H7 (cell line): Measurements from ENCODE around the gene BABAM2. TPM values are rescaled to one million over a fixed set of nuclear protein-coding genes. Genes with fewer than 3 reads are reported as not detected.
A peak's percentile ranks its signal among the peaks of the same experiment; 100 is the strongest.

Source experiments
- DNase-seq: peaks from one replicate; pipeline ENCODE4 v3.0.0; 2012
- H3K27me3 ChIP-seq: 2 replicates; pipeline ENCODE4 v1.6.0; 2011; ENCODE audit warnings: mild to moderate bottlenecking, low read length; ENCODE audit not compliant: control insufficient read depth, insufficient read depth
- H3K36me3 ChIP-seq: replicated peaks from 2 replicates; pipeline ENCODE4 v1.5.1; 2011; ENCODE audit warnings: low read length; ENCODE audit not compliant: control insufficient read depth, insufficient read depth
- H3K4me3 ChIP-seq: 2 replicates; pipeline ENCODE4 v1.5.1; 2011; ENCODE audit warnings: low read depth, mild to moderate bottlenecking, control low read depth, low read length, moderate library complexity; ENCODE audit not compliant: insufficient read depth
- total RNA-seq: library from RNA; depleted of rRNA; stranded (reverse); fragments of >200 nt; shearing (Covaris generic); gene quantifications from 2 replicates; pipeline ENCODE4 v1.2.3, GENCODE V29; 2014

The BABAM2 gene
- total RNA-seq, 1 experiment from 2014 or later, result 25.3 TPM

- no peaks in the 10 kb centered on the region for H3K27me3 ChIP-seq
- H3K36me3 ChIP-seq, result no peaks in the 10 kb centered on the region
- no peak overlapping the region for H3K4me3 ChIP-seq
- DNase-seq, result no peak
Observed at GRCh38 chr2:27887830-27888229, 2.7 kb upstream of the BABAM2 start.

- H3K4me3 ChIP-seq, result no peak overlapping the region
- no peak for DNase-seq
- no peaks in the 10 kb centered on the region for H3K36me3 ChIP-seq
- no peaks in the 10 kb centered on the region for H3K27me3 ChIP-seq
Observed at GRCh38 chr2:27888790-27889189, 1.7 kb upstream of the BABAM2 start.

GRCh38 chr2:27889774-27890145, 769 bp upstream of the BABAM2 start:
- no peaks in the 10 kb centered on the region for H3K36me3 ChIP-seq
- H3K4me3 ChIP-seq, result peak overlapping the region; percentile 92
- no peaks in the 10 kb centered on the region for H3K27me3 ChIP-seq
- no peak for DNase-seq

GRCh38 chr2:27890924-27891672, 569 bp downstream of the BABAM2 start:
- H3K4me3 ChIP-seq, result peak overlapping the region; percentile 92
- DNase-seq, result peak; percentile 52
- no peaks in the 10 kb centered on the region for H3K36me3 ChIP-seq
- no peaks in the 10 kb centered on the region for H3K27me3 ChIP-seq

- DNase-seq, result no peak
- H3K27me3 ChIP-seq, result no peaks in the 10 kb centered on the region
- no peaks in the 10 kb centered on the region for H3K36me3 ChIP-seq
- no peak overlapping the region for H3K4me3 ChIP-seq
Observed at GRCh38 chr2:27891673-27892105, 1.2 kb downstream of the BABAM2 start.

- Histone ChIP-seq H3K36me3 (no peaks in the 10 kb centered on the region; the same call in 1 of the 2 replicates), H3K27me3 (no peaks in the 10 kb centered on the region), H3K4me3 (no peak overlapping the region)
- no peak for DNase-seq
Observed at GRCh38 chr2:27893006-27893405, 2.5 kb downstream of the BABAM2 start.

GRCh38 chr2:27897717-27898116, 7.2 kb downstream of the BABAM2 start:
- Histone ChIP-seq H3K36me3 (no peaks in the 10 kb centered on the region; the same call in 1 of the 2 replicates), H3K4me3 (no peak overlapping the region), H3K27me3 (no peaks in the 10 kb centered on the region)
- no peak for DNase-seq

- H3K27me3 ChIP-seq, result no peaks in the 10 kb centered on the region
- DNase-seq, result no peak
- no peak overlapping the region for H3K4me3 ChIP-seq
- no peaks in the 10 kb centered on the region; the same call in 1 of the 2 replicates for H3K36me3 ChIP-seq
Observed at GRCh38 chr2:27901234-27901633, 10.7 kb downstream of the BABAM2 start.

- Histone ChIP-seq H3K36me3 (no peaks in the 10 kb centered on the region), H3K27me3 (no peaks in the 10 kb centered on the region), H3K4me3 (no peak overlapping the region)
- DNase-seq, result no peak
Observed at GRCh38 chr2:27902098-27902497, 11.6 kb downstream of the BABAM2 start.

GRCh38 chr2:27903018-27903417, 12.5 kb downstream of the BABAM2 start:
- Histone ChIP-seq H3K36me3 (no peaks in the 10 kb centered on the region), H3K27me3 (no peaks in the 10 kb centered on the region), H3K4me3 (no peak overlapping the region)
- DNase-seq, result no peak

GRCh38 chr2:27903649-27904404, 13.3 kb downstream of the BABAM2 start:
- no peaks in the 10 kb centered on the region for H3K36me3 ChIP-seq
- no peak overlapping the region for H3K4me3 ChIP-seq
- no peaks in the 10 kb centered on the region for H3K27me3 ChIP-seq
- DNase-seq, result no peak

- Histone ChIP-seq H3K36me3 (no peaks in the 10 kb centered on the region), H3K27me3 (no peaks in the 10 kb centered on the region), H3K4me3 (no peak overlapping the region)
- no peak for DNase-seq
Observed at GRCh38 chr2:27904405-27904665, 13.8 kb downstream of the BABAM2 start.

- no peaks in the 10 kb centered on the region for H3K27me3 ChIP-seq
- DNase-seq, result no peak
- H3K36me3 ChIP-seq, result no peaks in the 10 kb centered on the region
- H3K4me3 ChIP-seq, result no peak overlapping the region
Observed at GRCh38 chr2:27906074-27906473, 15.5 kb downstream of the BABAM2 start.

GRCh38 chr2:27907547-27907946, 17.0 kb downstream of the BABAM2 start:
- no peak for DNase-seq
- H3K27me3 ChIP-seq, result no peaks in the 10 kb centered on the region
- H3K36me3 ChIP-seq, result no peaks in the 10 kb centered on the region
- no peak overlapping the region for H3K4me3 ChIP-seq

- no peaks in the 10 kb centered on the region for H3K36me3 ChIP-seq
- DNase-seq, result no peak
- no peak overlapping the region for H3K4me3 ChIP-seq
- H3K27me3 ChIP-seq, result no peaks in the 10 kb centered on the region
Observed at GRCh38 chr2:27909901-27910300, 19.4 kb downstream of the BABAM2 start.
